Measurements from ENCODE around the gene CEACAM6. TPM values are rescaled to one million over a fixed set of nuclear protein-coding genes. Genes with fewer than 3 reads are reported as not detected.
A peak's percentile ranks its signal among the peaks of the same experiment; 100 is the strongest.

Gene CEACAM6
- total and polyA plus RNA-seq, 8 donors, result 0.68 to 9.0 (median 6.8) TPM

DNA sequence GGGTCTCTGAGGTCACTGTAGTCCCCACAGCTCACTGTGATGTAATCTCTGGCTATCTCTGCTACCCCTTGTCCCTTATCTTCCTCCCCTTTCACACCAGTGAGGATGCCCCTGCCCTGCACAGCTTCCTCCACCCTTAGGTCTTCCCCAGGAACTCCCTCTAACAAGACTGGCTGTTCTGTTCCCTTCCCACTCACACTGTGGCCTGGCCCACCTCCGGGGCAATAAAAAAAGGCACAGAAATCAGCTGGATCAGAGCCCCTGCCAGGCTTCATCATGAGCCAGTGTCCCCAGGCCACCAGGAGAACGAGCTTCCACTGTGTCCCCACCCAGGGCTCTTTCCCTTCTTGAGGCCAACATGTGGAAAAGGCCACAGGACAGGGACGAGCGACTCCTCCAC lies 45.7 kb downstream of the CEACAM6 start:
- Histone ChIP-seq H3K27ac (peak overlapping the region in 1 of 4 donors; percentile 3), H3K9me3 (no peaks in the 10 kb centered on the region), H3K4me3 (no peak overlapping the region), H3K4me1 (no peaks in the 10 kb centered on the region), H3K27me3 (no peaks in the 10 kb centered on the region), H3K36me3 (no peaks in the 10 kb centered on the region)
- intact Hi-C loops (cut with DNase I), result no loop called here
- WGBS, 2 donors, result 60 to 67% methylated on average over 4 of the region's 4 CpGs
- TF ChIP-seq, protein P1, sequence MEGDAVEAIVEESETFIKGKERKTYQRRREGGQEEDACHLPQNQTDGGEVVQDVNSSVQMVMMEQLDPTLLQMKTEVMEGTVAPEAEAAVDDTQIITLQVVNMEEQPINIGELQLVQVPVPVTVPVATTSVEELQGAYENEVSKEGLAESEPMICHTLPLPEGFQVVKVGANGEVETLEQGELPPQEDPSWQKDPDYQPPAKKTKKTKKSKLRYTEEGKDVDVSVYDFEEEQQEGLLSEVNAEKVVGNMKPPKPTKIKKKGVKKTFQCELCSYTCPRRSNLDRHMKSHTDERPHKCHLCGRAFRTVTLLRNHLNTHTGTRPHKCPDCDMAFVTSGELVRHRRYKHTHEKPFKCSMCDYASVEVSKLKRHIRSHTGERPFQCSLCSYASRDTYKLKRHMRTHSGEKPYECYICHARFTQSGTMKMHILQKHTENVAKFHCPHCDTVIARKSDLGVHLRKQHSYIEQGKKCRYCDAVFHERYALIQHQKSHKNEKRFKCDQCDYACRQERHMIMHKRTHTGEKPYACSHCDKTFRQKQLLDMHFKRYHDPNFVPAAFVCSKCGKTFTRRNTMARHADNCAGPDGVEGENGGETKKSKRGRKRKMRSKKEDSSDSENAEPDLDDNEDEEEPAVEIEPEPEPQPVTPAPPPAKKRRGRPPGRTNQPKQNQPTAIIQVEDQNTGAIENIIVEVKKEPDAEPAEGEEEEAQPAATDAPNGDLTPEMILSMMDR (IDR thresholded peaks at IDR 0.05), result no peak
- ATAC-seq (no peak), FAIRE-seq (no peak), DNase-seq (no peak)

DNA sequence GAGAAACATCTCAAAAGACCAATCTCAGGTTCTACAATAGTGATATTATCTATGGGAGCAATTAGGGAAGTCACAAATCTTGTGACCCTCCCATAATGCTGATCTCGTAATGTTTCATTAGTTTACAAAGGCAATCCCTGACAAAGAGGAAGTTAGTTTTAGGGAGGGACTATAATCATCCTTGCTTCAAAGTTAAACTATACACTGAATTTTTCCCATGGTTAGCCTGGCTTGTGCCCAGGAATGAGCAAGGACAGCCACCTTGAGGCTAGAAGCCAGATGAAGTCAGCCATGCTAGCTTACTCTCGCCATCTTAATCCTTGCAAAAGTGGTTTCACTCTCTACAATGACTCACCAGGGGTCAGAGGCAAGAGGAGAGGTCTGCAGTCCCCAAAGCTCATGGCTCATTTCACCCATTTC lies 46.5 kb downstream of the CEACAM6 start:
- FAIRE-seq (no peak), ATAC-seq (peak in 2 of 4 donors; percentile 37 to 65), DNase-seq (no peak)
- Histone ChIP-seq H3K36me3 (no peaks in the 10 kb centered on the region), H3K27me3 (no peaks in the 10 kb centered on the region), H3K27ac (peak overlapping the region in 2 of 4 donors; percentile 0 to 17), H3K4me3 (no peak overlapping the region), H3K9me3 (no peaks in the 10 kb centered on the region), H3K4me1 (no peaks in the 10 kb centered on the region)
- TF ChIP-seq, protein P1 (IDR thresholded peaks at IDR 0.05), result no peak
- 61 to 62% methylated on average over 2 of the region's 2 CpGs for WGBS, 2 donors
- intact Hi-C loops (cut with DNase I), result no loop called here

DNA sequence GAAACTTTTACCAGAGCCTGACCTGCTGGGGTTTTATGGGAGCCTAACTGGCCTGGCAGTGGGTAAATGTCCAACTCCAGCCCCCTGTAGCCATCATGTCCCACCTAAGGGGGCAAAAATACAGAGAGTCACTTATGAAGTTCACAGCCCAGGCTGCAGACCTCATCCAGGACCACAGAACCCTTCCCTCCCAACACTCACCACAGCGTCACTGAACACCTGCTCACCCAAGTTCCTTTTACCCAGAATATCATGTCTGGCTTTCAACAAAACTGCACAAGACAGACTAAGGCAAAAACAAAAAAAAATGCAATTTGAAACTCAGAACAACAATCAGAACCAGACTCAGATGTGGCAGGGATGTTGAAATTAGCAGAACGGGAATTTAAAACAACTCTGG lies 47.4 kb downstream of the CEACAM6 start:
- no peaks in the 10 kb centered on the region for H3K4me1 ChIP-seq
- ATAC-seq (no peak), FAIRE-seq (no peak), DNase-seq (no peak)
- no peaks in the 10 kb centered on the region for H3K9me3 ChIP-seq
- H3K36me3 ChIP-seq, result no peaks in the 10 kb centered on the region
- intact Hi-C loops (cut with DNase I), result no loop called here
- no peaks in the 10 kb centered on the region for H3K27me3 ChIP-seq
- no peak overlapping the region for H3K4me3 ChIP-seq
- 71 to 85% methylated on average over 2 of the region's 2 CpGs for WGBS, 2 donors
- TF ChIP-seq, protein P1 (IDR thresholded peaks at IDR 0.05), result no peak
- no peak overlapping the region for H3K27ac ChIP-seq

DNA sequence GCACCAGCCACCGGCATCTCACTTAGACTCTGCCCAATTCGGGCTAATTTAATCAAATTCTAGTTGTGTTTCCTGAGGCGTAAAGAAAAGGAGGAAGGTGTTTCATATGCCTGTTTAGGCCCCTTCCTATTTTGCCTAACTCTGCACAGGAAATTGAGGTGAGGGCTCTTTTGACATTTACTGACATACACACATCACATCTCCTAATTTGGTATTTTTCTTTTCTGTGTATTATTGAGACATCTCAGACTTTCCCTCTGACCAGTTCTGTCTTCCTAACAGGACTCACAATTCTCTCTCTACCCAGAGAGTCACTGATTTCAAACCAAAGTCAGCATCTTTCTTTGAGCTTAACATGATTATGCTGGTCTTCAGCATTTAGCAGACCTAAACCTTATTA lies 49.0 kb downstream of the CEACAM6 start:
- no peak for DNase-seq
- 69 to 74% methylated on average over 3 of the region's 3 CpGs for WGBS, 2 donors
- H3K4me1 ChIP-seq, result no peaks in the 10 kb centered on the region
- ATAC-seq, result no peak
- H3K27me3 ChIP-seq, result no peaks in the 10 kb centered on the region
- intact Hi-C loops (cut with DNase I), result no loop called here
- FAIRE-seq, result no peak
- no peak overlapping the region for H3K27ac ChIP-seq
- no peak overlapping the region for H3K4me3 ChIP-seq
- no peaks in the 10 kb centered on the region for H3K36me3 ChIP-seq
- no peaks in the 10 kb centered on the region for H3K9me3 ChIP-seq
- TF ChIP-seq, protein P1 (IDR thresholded peaks at IDR 0.05), result no peak

DNA sequence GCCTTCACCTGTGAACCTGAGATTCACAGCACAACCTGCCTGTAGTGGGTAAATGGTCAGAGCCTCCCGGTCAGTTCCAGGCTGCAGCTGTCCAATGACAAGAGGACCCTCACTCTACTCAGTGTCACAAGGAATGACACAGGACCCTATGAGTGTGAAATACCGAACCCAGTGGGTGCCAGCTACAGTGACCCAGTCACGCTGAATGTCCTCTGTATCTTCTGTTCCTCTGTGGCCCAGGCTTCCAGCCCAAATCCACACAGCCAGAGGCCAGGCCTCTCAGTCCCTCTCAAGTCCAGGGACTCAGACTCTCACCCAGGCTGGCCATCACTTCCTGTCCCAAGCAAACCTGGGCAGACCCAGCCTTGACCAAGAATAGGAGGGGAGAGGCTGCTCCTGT lies 51.8 kb downstream of the CEACAM6 start:
- Histone ChIP-seq H3K4me3 (no peak overlapping the region), H3K27me3 (no peaks in the 10 kb centered on the region), H3K9me3 (no peaks in the 10 kb centered on the region), H3K27ac (no peak overlapping the region), H3K36me3 (no peaks in the 10 kb centered on the region), H3K4me1 (no peaks in the 10 kb centered on the region)
- 69 to 85% methylated on average over 3 of the region's 3 CpGs for WGBS, 2 donors
- DNase-seq (no peak), FAIRE-seq (no peak), ATAC-seq (no peak)
- TF ChIP-seq, protein P1 (IDR thresholded peaks at IDR 0.05), result no peak
- intact Hi-C loops (cut with DNase I), result no loop called here

All from pancreas (tissue), 10 donors.